ENCODE data around the gene PRKCZ. TPM values are rescaled to one million over a fixed set of nuclear protein-coding genes. Genes with fewer than 3 reads are reported as not detected.

PRKCZ gene
- total and polyA plus RNA-seq, 9 of the 15 experiments (the other 6 are each of a cell fraction or from before 2014, with no cell fraction given): 0.07 to 3.1 (median 1.3) TPM

DNA sequence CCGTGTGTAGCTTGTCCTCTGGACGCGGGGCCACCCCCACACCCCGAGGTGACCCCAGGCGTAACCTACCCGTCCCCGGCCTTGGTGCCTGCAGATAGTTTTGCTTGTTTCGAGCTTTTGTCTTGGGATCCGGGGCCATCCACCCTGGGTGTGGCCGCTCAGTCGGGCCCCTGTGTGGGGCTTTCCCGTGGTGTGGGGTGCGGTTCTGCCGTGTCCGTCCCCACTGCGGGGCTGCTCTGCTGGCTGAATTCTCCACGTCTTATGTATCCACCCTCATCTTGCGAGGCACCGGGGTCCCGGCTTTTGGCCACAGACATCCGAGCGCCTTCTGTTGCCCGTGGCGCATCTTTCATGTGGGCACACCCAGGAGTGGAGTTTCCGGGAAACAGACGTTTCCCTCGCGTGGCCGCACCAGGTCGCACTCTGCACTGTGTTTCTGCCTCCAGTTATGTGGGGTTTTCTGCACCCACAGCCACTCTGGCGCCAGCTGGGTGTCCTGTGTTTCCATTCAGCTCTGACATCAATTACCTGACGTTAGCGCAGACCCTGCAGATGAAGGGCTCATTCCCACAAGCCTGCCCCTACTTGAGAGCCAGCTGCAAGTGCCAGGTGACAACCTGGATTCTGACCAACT lies 64.9 kb downstream of the PRKCZ start:
- H3K4me1 ChIP-seq (replicated peaks in 1 of 2; ENCODE audit: control insufficient read depth in 2 of 2, insufficient read depth in 2 of 2, low read length in 2 of 2): peaks cover 0 to 22% of the 10 kb centered on the region in 2 experiments; a peak in 2 of 5 replicates
- BruUV-seq (replicated peaks): no TSS peak
- no peak for ATAC-seq
- no peak for FAIRE-seq
- no peaks in the 10 kb centered on the region for H3K9me3 ChIP-seq (replicated peaks; ENCODE audit: control insufficient read depth, insufficient read depth, low read depth, low read length)
- WGBS (ENCODE audit: insufficient coverage, low coverage, missing lambda C conversion rate): 16% methylated on average over 33 of the region's 33 CpGs
- peaks cover 58 to 68% of the 10 kb centered on the region in 2 experiments for H3K27me3 ChIP-seq (ENCODE audit: control insufficient read depth in 2 of 2, insufficient read depth in 2 of 2, low read length in 2 of 2)
- no peak for TF ChIP-seq NFIX (CRISPR knock-in tag; IDR thresholded peaks at IDR 0.05; ENCODE audit: low read depth)
- TF ChIP-seq ZC3H4 (CRISPR knock-in tag; IDR thresholded peaks at IDR 0.05; ENCODE audit: borderline replicate concordance): no peak
- no peak for TF ChIP-seq KAT2B (IDR thresholded peaks at IDR 0.05; ENCODE audit: low read depth, low read length)
- TF ChIP-seq, protein P1, sequence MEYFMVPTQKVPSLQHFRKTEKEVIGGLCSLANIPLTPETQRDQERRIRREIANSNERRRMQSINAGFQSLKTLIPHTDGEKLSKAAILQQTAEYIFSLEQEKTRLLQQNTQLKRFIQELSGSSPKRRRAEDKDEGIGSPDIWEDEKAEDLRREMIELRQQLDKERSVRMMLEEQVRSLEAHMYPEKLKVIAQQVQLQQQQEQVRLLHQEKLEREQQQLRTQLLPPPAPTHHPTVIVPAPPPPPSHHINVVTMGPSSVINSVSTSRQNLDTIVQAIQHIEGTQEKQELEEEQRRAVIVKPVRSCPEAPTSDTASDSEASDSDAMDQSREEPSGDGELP (CRISPR knock-in tag; IDR thresholded peaks at IDR 0.05; ENCODE audit: borderline replicate concordance): no peak
- TF ChIP-seq SETDB1 (IDR thresholded peaks at IDR 0.05; ENCODE audit: low read length): no peak
- TF ChIP-seq TAF7 (tag; IDR thresholded peaks at IDR 0.05): no peak
- TF ChIP-seq CCAR2 (IDR thresholded peaks at IDR 0.05; ENCODE audit: low read depth, low read length): no peak
- no peak for TF ChIP-seq POLR2AphosphoS2 (IDR thresholded peaks at IDR 0.05; ENCODE audit: low read length)
- no peak for TF ChIP-seq CBFA2T3 (IDR thresholded peaks at IDR 0.05)
- no peak for TF ChIP-seq FOSL1 (tag; conservative IDR thresholded peaks at IDR 0.05)
- DNase-seq (ENCODE audit: extremely low read depth in 1 of 4, low spot score in 3 of 4): no peak
- H4K20me1 ChIP-seq (replicated peaks; ENCODE audit: control insufficient read depth, insufficient read depth, low read length): peaks cover 8% of the 10 kb centered on the region; the same call in 1 of the 2 replicates
- H3K9me1 ChIP-seq (ENCODE audit: control insufficient read depth, insufficient read depth, low read length): no peaks in the 10 kb centered on the region
- no peak overlapping the region for H3K27ac ChIP-seq (ENCODE audit: extremely low read depth, low read depth, low read length)
- H3K9ac ChIP-seq (ENCODE audit: insufficient read depth in 1 of 2, low read depth in 2 of 2, low read length in 2 of 2): peak overlapping the region in 1 of 2 experiments; percentile 36; a peak in 1 of 4 replicates
- POLR2A ChIA-PET: interaction anchor here (0.6 to 1.4 kb wide), 7 partner anchors 17 to 537 kb away, joined by 3 to 4 read pairs (median 4); no protein-coding TSS in a partner anchor
- no peaks in the 10 kb centered on the region for H3K79me2 ChIP-seq (ENCODE audit: control insufficient read depth, insufficient read depth, low read length)
- intact Hi-C loops (cut with micrococcal nuclease): no loop called here
- no peaks in the 10 kb centered on the region for H3K36me3 ChIP-seq (ENCODE audit: control insufficient read depth, insufficient read depth, low read length)
- in situ Hi-C loops (cut with MboI): no loop called here
- H3K4me2 ChIP-seq (ENCODE audit: insufficient read depth, low read length): no peak overlapping the region
- no peak overlapping the region for H3K4me3 ChIP-seq
- no peak overlapping the region for H2AFZ ChIP-seq (ENCODE audit: low read depth, low read length)
- CTCF ChIA-PET (ENCODE audit: low intra/inter-chr PET ratio): no interaction called here
